HepG2 (cell line): ENCODE results near the gene PYCR2.
"Not testable (repeated sequence)": the region's sequence is repeated elsewhere in the genome, so short reads cannot be mapped to it uniquely, and the experiment has no call there.

ENCODE experiments used
- CTCF ChIP-seq: sonication (generic); formaldehyde crosslinking; IDR thresholded peaks from 2 replicates; pipeline ENCODE4 v1.5.0; 2020; ENCODE audit warnings: mild to moderate bottlenecking, missing genetic modification reagents, moderate library complexity
- KLF16 ChIP-seq, 2 experiments: sonication (generic) in 1 of 2; formaldehyde crosslinking in 1 of 2; IDR thresholded peaks; 2 replicates each; pipeline versions ENCODE4 v1.6.1 to v1.8.0; 2016 to 2023; ENCODE audit warnings: missing genetic modification reagents in 2 of 2, missing compliant biosample characterization in 1 of 2
- PHF5A ChIP-seq: IDR thresholded peaks from one replicate; pipeline ENCODE4 v1.6.1; 2018; ENCODE audit warnings: low read depth, missing genetic modification reagents; ENCODE audit not compliant: unreplicated experiment
- SALL2 ChIP-seq: sonication (generic); formaldehyde crosslinking; IDR thresholded peaks from 2 replicates; pipeline ENCODE4 v1.8.1; 2023; ENCODE audit warnings: mild to moderate bottlenecking, missing genetic modification reagents, inconsistent platforms
- SIN3A ChIP-seq: IDR thresholded peaks from 2 replicates; pipeline ENCODE4 v1.6.1; 2011; ENCODE audit warnings: low read depth, mild to moderate bottlenecking, control low read depth, low read length, borderline replicate concordance
- YY1 ChIP-seq: IDR thresholded peaks from 2 replicates; pipeline ENCODE4 v1.6.1; 2011; ENCODE audit warnings: low read length, low read depth, moderate library complexity, mild to moderate bottlenecking; ENCODE audit not compliant: insufficient read depth, insufficient replicate concordance
- ZNF143 ChIP-seq: sonication (generic); formaldehyde crosslinking; IDR thresholded peaks from 2 replicates; pipeline ENCODE4 v1.4.0; 2020; ENCODE audit warnings: missing genetic modification reagents
- ZNF350 ChIP-seq: sonication (generic); formaldehyde crosslinking; IDR thresholded peaks from 2 replicates; pipeline ENCODE4 v1.4.0; 2020; ENCODE audit warnings: mild to moderate bottlenecking, low read depth, missing genetic modification reagents, borderline replicate concordance
- TF ChIP-seq, protein P1 (sequence below): sonication (generic); formaldehyde crosslinking; IDR thresholded peaks from 2 replicates; pipeline ENCODE4 v1.8.1; 2023; ENCODE audit warnings: mild to moderate bottlenecking, missing genetic modification reagents

DNA sequence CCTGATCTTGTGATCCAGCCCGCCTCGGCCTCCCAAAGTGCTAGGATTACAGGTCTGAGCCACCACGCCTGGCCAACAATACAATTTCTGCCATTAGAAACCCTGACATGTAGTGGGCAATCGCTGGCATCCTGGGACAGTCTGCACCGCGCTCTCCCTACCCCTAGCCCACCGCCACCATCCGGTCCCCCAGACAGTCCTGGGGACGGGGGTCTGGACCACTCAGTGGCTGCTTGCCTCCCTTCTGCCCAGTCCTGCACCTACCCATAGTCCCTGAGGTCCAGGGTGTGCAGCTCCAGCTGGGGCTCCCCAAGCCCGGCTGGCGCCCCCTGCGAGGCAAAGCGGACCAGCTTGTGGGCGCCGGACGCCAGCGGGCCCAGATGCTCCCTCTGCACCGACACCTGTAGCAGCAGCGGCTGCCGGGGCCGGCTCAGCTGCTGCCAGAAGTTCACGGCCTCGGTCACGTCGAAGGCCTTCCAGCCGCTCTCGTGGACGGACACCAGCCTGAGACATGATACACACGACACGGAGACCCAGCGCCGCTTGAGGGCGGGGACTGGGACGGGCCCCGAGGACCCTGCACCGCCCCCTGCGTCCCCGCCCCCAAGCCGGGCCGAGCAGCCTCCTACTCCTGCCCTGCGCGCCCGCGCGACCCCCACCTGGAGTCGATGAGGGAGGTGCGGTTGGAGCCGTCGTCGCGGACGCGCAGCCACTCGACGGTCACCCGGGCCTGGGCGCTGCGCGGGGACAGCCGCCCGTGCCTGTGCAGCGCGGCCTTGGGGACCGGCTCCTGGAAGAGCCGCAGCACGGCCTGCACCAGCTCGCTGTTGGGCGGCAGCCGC, 15.3 kb upstream of the PYCR2 start:
- not testable (repeated sequence) for TF ChIP-seq ZNF143 (CRISPR knock-in tag); PHF5A (CRISPR knock-in tag); CTCF (CRISPR knock-in tag); SALL2 (CRISPR knock-in tag); KLF16 (CRISPR knock-in tag; IDR thresholded peaks at IDR 0.05); SIN3A; YY1; ZNF350 (CRISPR knock-in tag)
- TF ChIP-seq, protein P1, sequence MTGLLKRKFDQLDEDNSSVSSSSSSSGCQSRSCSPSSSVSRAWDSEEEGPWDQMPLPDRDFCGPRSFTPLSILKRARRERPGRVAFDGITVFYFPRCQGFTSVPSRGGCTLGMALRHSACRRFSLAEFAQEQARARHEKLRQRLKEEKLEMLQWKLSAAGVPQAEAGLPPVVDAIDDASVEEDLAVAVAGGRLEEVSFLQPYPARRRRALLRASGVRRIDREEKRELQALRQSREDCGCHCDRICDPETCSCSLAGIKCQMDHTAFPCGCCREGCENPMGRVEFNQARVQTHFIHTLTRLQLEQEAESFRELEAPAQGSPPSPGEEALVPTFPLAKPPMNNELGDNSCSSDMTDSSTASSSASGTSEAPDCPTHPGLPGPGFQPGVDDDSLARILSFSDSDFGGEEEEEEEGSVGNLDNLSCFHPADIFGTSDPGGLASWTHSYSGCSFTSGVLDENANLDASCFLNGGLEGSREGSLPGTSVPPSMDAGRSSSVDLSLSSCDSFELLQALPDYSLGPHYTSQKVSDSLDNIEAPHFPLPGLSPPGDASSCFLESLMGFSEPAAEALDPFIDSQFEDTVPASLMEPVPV (CRISPR knock-in tag): not testable (repeated sequence)
